HEK293 (cell line): ENCODE measurements around the gene NMRK2.
A peak's percentile ranks its signal among the peaks of the same experiment; 100 is the strongest.

ENCODE experiments used
- CTCF ChIA-PET: fragments of 350-600 bp; formaldehyde crosslinking; extraction: SDS; loops from one replicate; lab custom pipeline; 2021; ENCODE audit warnings: antibody characterized with exemption; lab: Yijun Ruan, JAX
- POLR2A ChIA-PET: fragments of 300-600 bp; formaldehyde crosslinking; extraction: SDS; loops from one replicate; lab custom pipeline; 2020; ENCODE audit warnings: antibody characterized with exemption, inconsistent platforms; lab: Yijun Ruan, JAX
- H3K27ac ChIP-seq: fragments of 200-500 bp; sonication (Bioruptor generic); 2 replicates; pipeline ENCODE4 v1.5.1; 2014; ENCODE audit warnings: low read depth, low read length, control low read depth, inconsistent platforms; ENCODE audit errors: extremely low read depth
- H3K36me3 ChIP-seq, 2 experiments: fragments of 200-500 bp in 1 of 2; sonication (Bioruptor generic) in 1 of 2; 1 replicate in 1 of 2; 2 replicates in 1 of 2; pipeline ENCODE4 v1.5.1; 2014 to 2017; ENCODE audit warnings: inconsistent platforms in 2 of 2, low read length in 2 of 2; ENCODE audit not compliant: control insufficient read depth in 2 of 2, insufficient read depth in 1 of 2
- H3K4me1 ChIP-seq: fragments of 200-500 bp; sonication (Bioruptor generic); 2 replicates; pipeline ENCODE4 v1.5.1; 2014; ENCODE audit warnings: mild to moderate bottlenecking, low read length, inconsistent platforms; ENCODE audit not compliant: control insufficient read depth, insufficient read depth
- H3K4me3 ChIP-seq: 2 replicates; pipeline ENCODE4 v1.5.1; 2011; ENCODE audit warnings: low read depth, mild to moderate bottlenecking, control low read depth, low read length, moderate library complexity
- H3K9me3 ChIP-seq: fragments of 200-500 bp; sonication (Bioruptor generic); 2 replicates; pipeline ENCODE4 v1.5.1; 2014; ENCODE audit warnings: low read depth, low read length, inconsistent platforms; ENCODE audit not compliant: control insufficient read depth, insufficient read depth
- FEZF1 ChIP-seq: fragments of 450-650 bp; formaldehyde crosslinking; IDR thresholded peaks from 2 replicates; pipeline ENCODE4 v1.5.1; 2016; ENCODE audit warnings: missing biosample characterization, missing genetic modification characterization
- PRDM1 ChIP-seq: fragments of 450-650 bp; formaldehyde crosslinking; IDR thresholded peaks from 2 replicates; pipeline ENCODE4; 2016; ENCODE audit warnings: missing biosample characterization, missing genetic modification characterization
- SCRT2 ChIP-seq: fragments of 450-650 bp; formaldehyde crosslinking; IDR thresholded peaks from 2 replicates; pipeline ENCODE4 v1.5.1; 2016; ENCODE audit warnings: missing biosample characterization, missing genetic modification characterization
- TRIM28 ChIP-seq: IDR thresholded peaks from 2 replicates; pipeline ENCODE4 v1.6.1; 2011; ENCODE audit warnings: low read length, control low read depth, borderline replicate concordance
- ZBTB17 ChIP-seq: fragments of 450-650 bp; formaldehyde crosslinking; IDR thresholded peaks from 2 replicates; pipeline ENCODE4 v1.5.1; 2016; ENCODE audit warnings: missing biosample characterization, missing genetic modification characterization
- ZBTB7A ChIP-seq: fragments of 450-650 bp; formaldehyde crosslinking; IDR thresholded peaks from 2 replicates; pipeline ENCODE4 v1.5.1; 2016; ENCODE audit warnings: low read depth, missing biosample characterization, missing genetic modification characterization
- ZEB2 ChIP-seq: fragments of 450-650 bp; formaldehyde crosslinking; IDR thresholded peaks from 2 replicates; pipeline ENCODE4 v1.5.1; 2016; ENCODE audit warnings: missing biosample characterization, missing genetic modification characterization
- ZFP69B ChIP-seq: fragments of 450-650 bp; formaldehyde crosslinking; IDR thresholded peaks from 2 replicates; pipeline ENCODE4 v1.5.1; 2016; ENCODE audit warnings: missing biosample characterization, missing genetic modification characterization
- ZNF112 ChIP-seq: fragments of 450-650 bp; formaldehyde crosslinking; IDR thresholded peaks from 2 replicates; pipeline ENCODE4 v1.5.0; 2017; ENCODE audit warnings: missing biosample characterization, missing genetic modification characterization
- ZNF121 ChIP-seq: fragments of 450-650 bp; formaldehyde crosslinking; IDR thresholded peaks from 2 replicates; pipeline ENCODE4 v1.5.1; 2016; ENCODE audit warnings: missing biosample characterization, missing genetic modification characterization
- ZNF239 ChIP-seq: fragments of 450-650 bp; formaldehyde crosslinking; IDR thresholded peaks from 2 replicates; pipeline ENCODE4 v1.5.1; 2016; ENCODE audit warnings: missing biosample characterization, missing genetic modification characterization
- ZNF391 ChIP-seq: fragments of 450-650 bp; formaldehyde crosslinking; IDR thresholded peaks from 2 replicates; pipeline ENCODE4 v1.5.1; 2016; ENCODE audit warnings: low read depth, missing biosample characterization, missing genetic modification characterization, borderline replicate concordance
- ZNF530 ChIP-seq: fragments of 450-650 bp; formaldehyde crosslinking; IDR thresholded peaks from 2 replicates; pipeline ENCODE4 v1.5.1; 2016; ENCODE audit warnings: low read depth, missing biosample characterization, missing genetic modification characterization
- ZNF549 ChIP-seq: fragments of 450-650 bp; IDR thresholded peaks from 2 replicates; pipeline ENCODE4 v1.5.1; 2018; ENCODE audit warnings: missing biosample characterization, missing genetic modification characterization, mild to moderate bottlenecking, inconsistent platforms, moderate library complexity
- ZNF571 ChIP-seq: fragments of 450-650 bp; formaldehyde crosslinking; IDR thresholded peaks from 2 replicates; pipeline ENCODE4 v1.5.0; 2017; ENCODE audit warnings: missing biosample characterization, missing genetic modification characterization
- ZNF600 ChIP-seq: fragments of 450-650 bp; formaldehyde crosslinking; IDR thresholded peaks from 2 replicates; pipeline ENCODE4 v1.5.1; 2016; ENCODE audit warnings: missing biosample characterization, missing genetic modification characterization
- ZNF629 ChIP-seq: fragments of 450-650 bp; formaldehyde crosslinking; IDR thresholded peaks from 2 replicates; pipeline ENCODE4 v1.5.1; 2017; ENCODE audit warnings: missing biosample characterization, missing genetic modification characterization
- ZNF660 ChIP-seq: fragments of 450-650 bp; IDR thresholded peaks from 2 replicates; pipeline ENCODE4 v1.5.1; 2018; ENCODE audit warnings: missing biosample characterization, mild to moderate bottlenecking, missing genetic modification characterization
- ZNF670 ChIP-seq: fragments of 450-650 bp; formaldehyde crosslinking; IDR thresholded peaks from 2 replicates; pipeline ENCODE4 v1.5.1; 2016; ENCODE audit warnings: missing biosample characterization, missing genetic modification characterization, low read depth
- ZNF747 ChIP-seq: fragments of 450-650 bp; formaldehyde crosslinking; IDR thresholded peaks from 2 replicates; pipeline ENCODE4 v1.5.1; 2016; ENCODE audit warnings: missing biosample characterization, missing genetic modification characterization
- ZNF791 ChIP-seq: fragments of 450-650 bp; formaldehyde crosslinking; IDR thresholded peaks from 2 replicates; pipeline ENCODE4 v1.5.1; 2016; ENCODE audit warnings: missing biosample characterization, missing genetic modification characterization
- TF ChIP-seq, protein P1 (sequence below): fragments of 450-650 bp; formaldehyde crosslinking; IDR thresholded peaks from 2 replicates; pipeline ENCODE4 v1.5.1; 2016; ENCODE audit warnings: missing biosample characterization, missing genetic modification characterization
- TF ChIP-seq, protein P2 (sequence below): fragments of 450-650 bp; formaldehyde crosslinking; IDR thresholded peaks from 2 replicates; pipeline ENCODE4 v1.5.1; 2016; ENCODE audit warnings: missing biosample characterization, missing genetic modification characterization, low read depth
- TF ChIP-seq, protein P3 (sequence below): fragments of 450-650 bp; formaldehyde crosslinking; conservative IDR thresholded peaks from 2 replicates; pipeline ENCODE4 v1.5.1; 2016; ENCODE audit warnings: low read depth, missing biosample characterization, missing genetic modification characterization
- TF ChIP-seq, protein P4 (sequence below): fragments of 450-650 bp; formaldehyde crosslinking; IDR thresholded peaks from 2 replicates; pipeline ENCODE4 v1.5.1; 2016; ENCODE audit warnings: missing biosample characterization, missing genetic modification characterization
- TF ChIP-seq, protein P5 (sequence below): sonication (generic); formaldehyde crosslinking; IDR thresholded peaks from 2 replicates; pipeline ENCODE4 v1.8.1; 2022; ENCODE audit warnings: mild to moderate bottlenecking, moderate library complexity, missing genetic modification reagents

The NMRK2 gene

DNA sequence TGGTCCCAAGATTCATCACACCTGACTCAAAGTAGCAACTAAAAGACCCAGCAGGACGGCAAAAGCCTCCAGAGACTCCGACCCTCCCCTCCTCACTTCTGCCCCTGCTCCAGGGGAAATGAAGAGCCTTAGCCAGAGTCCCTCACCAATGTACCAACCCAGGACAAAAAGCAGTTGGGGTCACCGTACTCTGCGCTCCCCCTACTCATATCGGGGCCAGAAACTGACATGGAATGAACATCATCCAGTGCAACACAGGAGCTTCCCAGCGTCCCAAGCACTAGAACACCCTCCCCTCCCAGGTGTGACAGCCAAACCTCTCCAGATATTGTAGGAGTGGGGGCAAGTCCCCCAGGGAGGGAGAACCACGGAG lies 50.7 kb downstream of the NMRK2 start:
- ChIA-PET POLR2A (interaction anchor here (1.4 to 8.3 kb wide), 2 partner anchors 13 to 23 kb away, joined by 3 to 258 read pairs; partner anchors contain the start of gene DAPK3), CTCF (no interaction called here)
- peaks cover 11% of the 10 kb centered on the region; the same call in 1 of the 2 replicates for H3K4me1 ChIP-seq

DNA sequence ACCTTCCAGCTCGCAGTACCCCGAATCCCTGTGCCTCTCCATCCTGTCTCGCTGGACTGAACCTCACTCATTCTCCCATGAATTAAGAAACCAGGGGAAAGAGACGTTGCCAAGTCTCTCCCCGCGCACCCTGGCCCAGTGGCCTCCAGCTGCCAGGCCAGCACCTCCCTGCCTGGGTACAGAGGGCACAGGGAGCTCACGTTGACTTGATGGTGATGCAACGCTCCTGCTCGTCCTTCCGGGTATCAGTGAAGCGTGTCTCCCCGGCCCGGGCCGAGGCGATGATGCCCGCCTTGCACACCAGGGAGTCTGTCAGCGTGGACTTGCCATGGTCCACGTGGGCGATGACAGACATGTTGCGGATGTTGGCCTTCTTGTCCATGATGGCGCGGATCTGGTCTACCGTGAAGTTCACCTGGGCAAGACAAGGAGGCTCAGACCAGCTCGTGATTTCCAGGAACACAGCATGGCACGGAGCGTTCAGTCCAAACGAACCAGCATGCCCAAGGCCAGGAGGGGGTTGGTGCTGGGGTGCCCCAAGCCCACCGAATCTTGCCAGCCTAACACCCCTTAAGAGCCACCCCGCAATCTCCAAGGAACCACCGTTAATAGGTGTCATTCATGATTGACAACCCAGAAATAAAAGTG lies 51.2 kb downstream of the NMRK2 start:
- H3K9me3 ChIP-seq: no peaks in the 10 kb centered on the region
- H3K4me3 ChIP-seq: peak overlapping the region; percentile 99
- peak overlapping the region; percentile 100 for H3K27ac ChIP-seq
- peaks cover 11% of the 10 kb centered on the region; the same call in 1 of the 2 replicates for H3K4me1 ChIP-seq
- H3K36me3 ChIP-seq: peaks cover 22 to 59% of the 10 kb centered on the region in 2 experiments
- ChIA-PET POLR2A (interaction anchor here (1.4 to 8.3 kb wide), 3 partner anchors 13 to 200 kb away, joined by 3 to 258 read pairs (median 5); partner anchors contain the start of gene DAPK3), CTCF (no interaction called here)
- TF ChIP-seq, protein P1, sequence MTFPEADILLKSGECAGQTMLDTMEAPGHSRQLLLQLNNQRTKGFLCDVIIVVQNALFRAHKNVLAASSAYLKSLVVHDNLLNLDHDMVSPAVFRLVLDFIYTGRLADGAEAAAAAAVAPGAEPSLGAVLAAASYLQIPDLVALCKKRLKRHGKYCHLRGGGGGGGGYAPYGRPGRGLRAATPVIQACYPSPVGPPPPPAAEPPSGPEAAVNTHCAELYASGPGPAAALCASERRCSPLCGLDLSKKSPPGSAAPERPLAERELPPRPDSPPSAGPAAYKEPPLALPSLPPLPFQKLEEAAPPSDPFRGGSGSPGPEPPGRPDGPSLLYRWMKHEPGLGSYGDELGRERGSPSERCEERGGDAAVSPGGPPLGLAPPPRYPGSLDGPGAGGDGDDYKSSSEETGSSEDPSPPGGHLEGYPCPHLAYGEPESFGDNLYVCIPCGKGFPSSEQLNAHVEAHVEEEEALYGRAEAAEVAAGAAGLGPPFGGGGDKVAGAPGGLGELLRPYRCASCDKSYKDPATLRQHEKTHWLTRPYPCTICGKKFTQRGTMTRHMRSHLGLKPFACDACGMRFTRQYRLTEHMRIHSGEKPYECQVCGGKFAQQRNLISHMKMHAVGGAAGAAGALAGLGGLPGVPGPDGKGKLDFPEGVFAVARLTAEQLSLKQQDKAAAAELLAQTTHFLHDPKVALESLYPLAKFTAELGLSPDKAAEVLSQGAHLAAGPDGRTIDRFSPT (tag by site-specific recombination): peak; percentile 93
- TF ChIP-seq, protein P2, sequence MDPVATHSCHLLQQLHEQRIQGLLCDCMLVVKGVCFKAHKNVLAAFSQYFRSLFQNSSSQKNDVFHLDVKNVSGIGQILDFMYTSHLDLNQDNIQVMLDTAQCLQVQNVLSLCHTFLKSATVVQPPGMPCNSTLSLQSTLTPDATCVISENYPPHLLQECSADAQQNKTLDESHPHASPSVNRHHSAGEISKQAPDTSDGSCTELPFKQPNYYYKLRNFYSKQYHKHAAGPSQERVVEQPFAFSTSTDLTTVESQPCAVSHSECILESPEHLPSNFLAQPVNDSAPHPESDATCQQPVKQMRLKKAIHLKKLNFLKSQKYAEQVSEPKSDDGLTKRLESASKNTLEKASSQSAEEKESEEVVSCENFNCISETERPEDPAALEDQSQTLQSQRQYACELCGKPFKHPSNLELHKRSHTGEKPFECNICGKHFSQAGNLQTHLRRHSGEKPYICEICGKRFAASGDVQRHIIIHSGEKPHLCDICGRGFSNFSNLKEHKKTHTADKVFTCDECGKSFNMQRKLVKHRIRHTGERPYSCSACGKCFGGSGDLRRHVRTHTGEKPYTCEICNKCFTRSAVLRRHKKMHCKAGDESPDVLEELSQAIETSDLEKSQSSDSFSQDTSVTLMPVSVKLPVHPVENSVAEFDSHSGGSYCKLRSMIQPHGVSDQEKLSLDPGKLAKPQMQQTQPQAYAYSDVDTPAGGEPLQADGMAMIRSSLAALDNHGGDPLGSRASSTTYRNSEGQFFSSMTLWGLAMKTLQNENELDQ (tag by site-specific recombination): no peak
- TF ChIP-seq ZNF391 (no peak), ZNF791 (tag by site-specific recombination) (no peak), ZNF600 (tag by site-specific recombination) (peak; percentile 20; the same call in 1 of the 2 replicates), ZNF629 (tag by site-specific recombination) (no peak), ZFP69B (tag by site-specific recombination) (no peak), SCRT2 (tag by site-specific recombination) (0 out of 2 replicates have a peak, but pooled peaks have one; percentile 15), ZNF670 (tag by site-specific recombination) (no peak), ZNF660 (0 out of 2 replicates have a peak, but pooled peaks have one; percentile 11), TRIM28 (no peak), ZNF239 (tag by site-specific recombination) (no peak), ZNF747 (tag by site-specific recombination) (no peak), ZBTB17 (tag by site-specific recombination) (no peak), ZNF549 (no peak), ZNF530 (tag by site-specific recombination) (no peak), ZNF121 (tag by site-specific recombination) (no peak)
- TF ChIP-seq, protein P3, sequence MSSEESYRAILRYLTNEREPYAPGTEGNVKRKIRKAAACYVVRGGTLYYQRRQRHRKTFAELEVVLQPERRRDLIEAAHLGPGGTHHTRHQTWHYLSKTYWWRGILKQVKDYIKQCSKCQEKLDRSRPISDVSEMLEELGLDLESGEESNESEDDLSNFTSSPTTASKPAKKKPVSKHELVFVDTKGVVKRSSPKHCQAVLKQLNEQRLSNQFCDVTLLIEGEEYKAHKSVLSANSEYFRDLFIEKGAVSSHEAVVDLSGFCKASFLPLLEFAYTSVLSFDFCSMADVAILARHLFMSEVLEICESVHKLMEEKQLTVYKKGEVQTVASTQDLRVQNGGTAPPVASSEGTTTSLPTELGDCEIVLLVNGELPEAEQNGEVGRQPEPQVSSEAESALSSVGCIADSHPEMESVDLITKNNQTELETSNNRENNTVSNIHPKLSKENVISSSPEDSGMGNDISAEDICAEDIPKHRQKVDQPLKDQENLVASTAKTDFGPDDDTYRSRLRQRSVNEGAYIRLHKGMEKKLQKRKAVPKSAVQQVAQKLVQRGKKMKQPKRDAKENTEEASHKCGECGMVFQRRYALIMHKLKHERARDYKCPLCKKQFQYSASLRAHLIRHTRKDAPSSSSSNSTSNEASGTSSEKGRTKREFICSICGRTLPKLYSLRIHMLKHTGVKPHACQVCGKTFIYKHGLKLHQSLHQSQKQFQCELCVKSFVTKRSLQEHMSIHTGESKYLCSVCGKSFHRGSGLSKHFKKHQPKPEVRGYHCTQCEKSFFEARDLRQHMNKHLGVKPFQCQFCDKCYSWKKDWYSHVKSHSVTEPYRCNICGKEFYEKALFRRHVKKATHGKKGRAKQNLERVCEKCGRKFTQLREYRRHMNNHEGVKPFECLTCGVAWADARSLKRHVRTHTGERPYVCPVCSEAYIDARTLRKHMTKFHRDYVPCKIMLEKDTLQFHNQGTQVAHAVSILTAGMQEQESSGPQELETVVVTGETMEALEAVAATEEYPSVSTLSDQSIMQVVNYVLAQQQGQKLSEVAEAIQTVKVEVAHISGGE: 0 out of 2 replicates have a peak, but pooled peaks have one; percentile 12
- TF ChIP-seq, protein P4, sequence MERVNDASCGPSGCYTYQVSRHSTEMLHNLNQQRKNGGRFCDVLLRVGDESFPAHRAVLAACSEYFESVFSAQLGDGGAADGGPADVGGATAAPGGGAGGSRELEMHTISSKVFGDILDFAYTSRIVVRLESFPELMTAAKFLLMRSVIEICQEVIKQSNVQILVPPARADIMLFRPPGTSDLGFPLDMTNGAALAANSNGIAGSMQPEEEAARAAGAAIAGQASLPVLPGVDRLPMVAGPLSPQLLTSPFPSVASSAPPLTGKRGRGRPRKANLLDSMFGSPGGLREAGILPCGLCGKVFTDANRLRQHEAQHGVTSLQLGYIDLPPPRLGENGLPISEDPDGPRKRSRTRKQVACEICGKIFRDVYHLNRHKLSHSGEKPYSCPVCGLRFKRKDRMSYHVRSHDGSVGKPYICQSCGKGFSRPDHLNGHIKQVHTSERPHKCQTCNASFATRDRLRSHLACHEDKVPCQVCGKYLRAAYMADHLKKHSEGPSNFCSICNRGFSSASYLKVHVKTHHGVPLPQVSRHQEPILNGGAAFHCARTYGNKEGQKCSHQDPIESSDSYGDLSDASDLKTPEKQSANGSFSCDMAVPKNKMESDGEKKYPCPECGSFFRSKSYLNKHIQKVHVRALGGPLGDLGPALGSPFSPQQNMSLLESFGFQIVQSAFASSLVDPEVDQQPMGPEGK (tag by site-specific recombination): no peak

More for the DNA sequence above, 50.7 kb downstream of the NMRK2 start:
- TF ChIP-seq ZBTB7A (tag by site-specific recombination) (0 out of 2 replicates have a peak, but pooled peaks have one; percentile 3), ZNF660 (no peak), FEZF1 (no peak), PRDM1 (tag by site-specific recombination) (no peak), ZNF112 (no peak), ZNF571 (tag by site-specific recombination) (no peak), ZEB2 (0 out of 2 replicates have a peak, but pooled peaks have one; percentile 3)
- TF ChIP-seq, protein P5, sequence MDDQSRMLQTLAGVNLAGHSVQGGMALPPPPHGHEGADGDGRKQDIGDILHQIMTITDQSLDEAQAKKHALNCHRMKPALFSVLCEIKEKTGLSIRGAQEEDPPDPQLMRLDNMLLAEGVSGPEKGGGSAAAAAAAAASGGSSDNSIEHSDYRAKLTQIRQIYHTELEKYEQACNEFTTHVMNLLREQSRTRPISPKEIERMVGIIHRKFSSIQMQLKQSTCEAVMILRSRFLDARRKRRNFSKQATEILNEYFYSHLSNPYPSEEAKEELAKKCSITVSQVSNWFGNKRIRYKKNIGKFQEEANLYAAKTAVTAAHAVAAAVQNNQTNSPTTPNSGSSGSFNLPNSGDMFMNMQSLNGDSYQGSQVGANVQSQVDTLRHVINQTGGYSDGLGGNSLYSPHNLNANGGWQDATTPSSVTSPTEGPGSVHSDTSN (CRISPR knock-in tag): no peak
- TF ChIP-seq, all 188 proteins: peak for 2
- Histone ChIP-seq H3K4me3 (peak overlapping the region; percentile 99), H3K9me3 (no peaks in the 10 kb centered on the region), H3K36me3 (peaks cover 28 to 62% of the 10 kb centered on the region in 2 experiments), H3K27ac (peak overlapping the region; percentile 100)
